Measurements from ENCODE around the gene CLEC4E. TPM values are rescaled to one million over a fixed set of nuclear protein-coding genes. Genes with fewer than 3 reads are reported as not detected.
"Not testable (repeated sequence)": the region's sequence is repeated elsewhere in the genome, so short reads cannot be mapped to it uniquely, and the experiment has no call there.

The CLEC4E gene, protein sequence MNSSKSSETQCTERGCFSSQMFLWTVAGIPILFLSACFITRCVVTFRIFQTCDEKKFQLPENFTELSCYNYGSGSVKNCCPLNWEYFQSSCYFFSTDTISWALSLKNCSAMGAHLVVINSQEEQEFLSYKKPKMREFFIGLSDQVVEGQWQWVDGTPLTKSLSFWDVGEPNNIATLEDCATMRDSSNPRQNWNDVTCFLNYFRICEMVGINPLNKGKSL
- total RNA-seq (0.19 TPM), polyA plus RNA-seq (4.1 TPM)
- long read RNA-seq, donor 1 = 0 reads
- long read RNA-seq, donor 2 = 0 reads
- long read RNA-seq, donor 3 = 0 reads
- long read RNA-seq, donor 4 = 0 reads
- long read RNA-seq, donor 5, partial matches to known transcripts = 0 of 2 reads
- long read RNA-seq, donor 5, other reads (novel, unspliced or antisense) = 0 of 2 reads
- long read RNA-seq, donor 6 = 0 reads
- long read RNA-seq, donor 7 = 0 reads
- long read RNA-seq, donor 8 = 0 reads
- long read RNA-seq, donor 9 = 0 reads
- long read RNA-seq, donor 10 = 0 reads

DNA sequence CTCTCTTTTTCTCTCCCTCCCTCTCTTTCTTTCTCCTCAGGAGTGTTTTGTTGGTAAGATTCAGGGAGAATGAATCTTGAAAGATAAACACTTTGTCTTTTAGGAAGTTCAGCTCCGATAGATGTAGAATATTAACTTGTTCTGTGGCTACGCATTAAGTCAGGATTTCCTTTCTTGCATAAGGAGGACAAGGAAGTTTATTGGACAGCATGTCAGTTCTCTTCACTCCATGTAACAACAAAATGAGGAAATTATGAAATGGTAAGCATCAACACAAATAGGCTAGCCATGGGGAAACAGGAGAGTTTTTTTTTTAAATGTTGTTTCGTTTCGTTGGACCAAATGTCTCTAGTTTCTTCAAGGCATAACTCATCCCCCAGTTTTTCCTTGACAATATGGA, at the start of gene CLEC4E:
TSS of gene CLEC4E (minus strand) at position 75 of the 400 bp plus-strand sequence. CDS start 108 bp downstream, outside the sequence.
- DNase-seq (ENCODE audit: low read depth in 6 of 9, low spot score in 9 of 9); H3K36me3 ChIP-seq (ENCODE audit: control insufficient read depth in 2 of 2, insufficient read depth in 2 of 2, low read length in 1 of 2); H3K4me3 ChIP-seq (ENCODE audit: low read length in 2 of 2); H3K4me1 ChIP-seq (ENCODE audit: control insufficient read depth in 2 of 2, insufficient read depth in 2 of 2, low read length in 2 of 2); H3K27me3 ChIP-seq (ENCODE audit: control insufficient read depth in 2 of 2, insufficient read depth in 1 of 2, low read length in 1 of 2); H3K27ac ChIP-seq (ENCODE audit: low read depth in 1 of 2, low read length in 1 of 2); H3K9me3 ChIP-seq (ENCODE audit: control insufficient read depth in 2 of 2, insufficient read depth in 1 of 2, low read length in 1 of 2): not testable (repeated sequence)
- 14% methylated on average over 4 of the region's 4 CpGs for WGBS

DNA sequence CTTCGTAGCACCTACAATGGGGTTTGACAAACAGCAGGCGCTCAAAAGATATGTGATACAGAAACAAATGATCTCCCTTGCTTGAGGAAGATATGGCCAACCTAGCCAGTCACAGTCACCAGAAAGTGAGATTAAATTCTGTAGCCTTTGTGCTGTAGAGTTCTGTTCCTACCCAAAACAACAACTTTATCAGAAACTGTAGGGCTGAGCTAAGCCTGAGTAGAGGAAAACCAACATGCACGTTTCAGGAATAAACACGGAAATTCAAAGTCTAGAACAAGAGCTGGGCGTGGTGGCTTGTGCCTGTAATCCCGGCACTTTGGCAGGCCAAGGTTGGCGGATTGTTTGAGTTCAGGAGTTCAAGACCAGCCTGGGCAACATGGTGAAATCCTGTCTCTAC, 49.0 kb upstream of the CLEC4E start:
- no peaks in the 10 kb centered on the region for H3K9me3 ChIP-seq (ENCODE audit: control insufficient read depth in 2 of 2, insufficient read depth in 1 of 2, low read length in 1 of 2)
- 96% methylated on average over 7 of the region's 7 CpGs for WGBS
- H3K4me1 ChIP-seq (ENCODE audit: control insufficient read depth in 2 of 2, insufficient read depth in 2 of 2, low read length in 2 of 2) = no peaks in the 10 kb centered on the region
- H3K36me3 ChIP-seq (ENCODE audit: control insufficient read depth in 2 of 2, insufficient read depth in 2 of 2, low read length in 1 of 2) = no peaks in the 10 kb centered on the region
- no peak overlapping the region for H3K27ac ChIP-seq (ENCODE audit: low read depth in 1 of 2, low read length in 1 of 2)
- no peak overlapping the region for H3K4me3 ChIP-seq (ENCODE audit: low read length in 2 of 2)
- no peak for DNase-seq (ENCODE audit: low read depth in 6 of 9, low spot score in 9 of 9)
- H3K27me3 ChIP-seq (ENCODE audit: control insufficient read depth in 2 of 2, insufficient read depth in 1 of 2, low read length in 1 of 2) = no peaks in the 10 kb centered on the region

DNA sequence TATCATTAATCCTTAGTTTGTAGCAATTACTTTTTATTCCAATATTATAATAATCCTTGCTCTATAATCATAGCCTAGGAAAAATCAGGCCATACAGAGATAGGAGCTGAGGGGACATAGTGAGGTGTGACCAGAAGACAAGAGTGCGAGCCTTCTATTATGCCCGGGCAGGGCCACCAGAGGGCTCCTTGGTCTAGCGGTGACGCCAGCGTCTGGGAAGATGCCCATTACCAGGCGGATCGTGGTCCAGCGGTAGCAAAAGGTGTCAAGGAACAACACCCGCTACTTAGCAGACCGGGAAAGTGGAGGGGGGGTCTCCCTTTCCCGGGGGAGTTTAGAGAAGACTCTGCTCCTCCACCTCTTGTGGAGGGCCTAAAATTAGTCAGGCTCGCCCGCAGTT, 43.8 kb upstream of the CLEC4E start:
- WGBS = 90% methylated on average over 13 of the region's 13 CpGs
- H3K36me3 ChIP-seq (ENCODE audit: control insufficient read depth in 2 of 2, insufficient read depth in 2 of 2, low read length in 1 of 2) = not testable (repeated sequence)

DNA sequence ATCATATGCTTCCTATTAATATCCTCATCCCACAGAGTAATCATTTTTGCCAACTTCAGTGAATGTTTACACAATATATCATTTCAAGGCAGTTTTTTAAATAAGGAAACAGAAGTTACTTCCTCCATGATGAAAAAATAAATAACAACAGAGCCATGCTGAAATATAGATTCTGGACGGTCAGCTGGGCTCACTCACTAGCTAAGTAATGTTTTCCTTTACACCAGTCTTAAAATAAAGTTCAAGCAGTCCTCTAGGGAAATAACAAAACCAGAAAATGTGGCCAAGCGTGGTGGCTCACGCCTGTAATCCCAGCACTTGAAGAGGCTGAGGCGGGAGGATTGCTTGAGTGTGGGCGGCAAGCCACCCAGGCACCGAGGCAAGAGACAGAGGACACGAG, 43.3 kb upstream of the CLEC4E start:
- no peak for DNase-seq (ENCODE audit: low read depth in 6 of 9, low spot score in 9 of 9)
- H3K36me3 ChIP-seq (ENCODE audit: control insufficient read depth in 2 of 2, insufficient read depth in 2 of 2, low read length in 1 of 2) = no peaks in the 10 kb centered on the region
- 95% methylated on average over 7 of the region's 7 CpGs for WGBS
- H3K4me3 ChIP-seq (ENCODE audit: low read length in 2 of 2) = no peak overlapping the region
- H3K4me1 ChIP-seq (ENCODE audit: control insufficient read depth in 2 of 2, insufficient read depth in 2 of 2, low read length in 2 of 2) = no peaks in the 10 kb centered on the region
- no peak overlapping the region for H3K27ac ChIP-seq (ENCODE audit: low read depth in 1 of 2, low read length in 1 of 2)
- H3K27me3 ChIP-seq (ENCODE audit: control insufficient read depth in 2 of 2, insufficient read depth in 1 of 2, low read length in 1 of 2) = no peaks in the 10 kb centered on the region
- no peaks in the 10 kb centered on the region for H3K9me3 ChIP-seq (ENCODE audit: control insufficient read depth in 2 of 2, insufficient read depth in 1 of 2, low read length in 1 of 2)

More for the DNA sequence above, 43.8 kb upstream of the CLEC4E start:
- H3K27ac ChIP-seq (ENCODE audit: low read depth in 1 of 2, low read length in 1 of 2); H3K27me3 ChIP-seq (ENCODE audit: control insufficient read depth in 2 of 2, insufficient read depth in 1 of 2, low read length in 1 of 2); H3K4me1 ChIP-seq (ENCODE audit: control insufficient read depth in 2 of 2, insufficient read depth in 2 of 2, low read length in 2 of 2); H3K9me3 ChIP-seq (ENCODE audit: control insufficient read depth in 2 of 2, insufficient read depth in 1 of 2, low read length in 1 of 2); H3K4me3 ChIP-seq (ENCODE audit: low read length in 2 of 2); DNase-seq (ENCODE audit: low read depth in 6 of 9, low spot score in 9 of 9): not testable (repeated sequence)

DNA sequence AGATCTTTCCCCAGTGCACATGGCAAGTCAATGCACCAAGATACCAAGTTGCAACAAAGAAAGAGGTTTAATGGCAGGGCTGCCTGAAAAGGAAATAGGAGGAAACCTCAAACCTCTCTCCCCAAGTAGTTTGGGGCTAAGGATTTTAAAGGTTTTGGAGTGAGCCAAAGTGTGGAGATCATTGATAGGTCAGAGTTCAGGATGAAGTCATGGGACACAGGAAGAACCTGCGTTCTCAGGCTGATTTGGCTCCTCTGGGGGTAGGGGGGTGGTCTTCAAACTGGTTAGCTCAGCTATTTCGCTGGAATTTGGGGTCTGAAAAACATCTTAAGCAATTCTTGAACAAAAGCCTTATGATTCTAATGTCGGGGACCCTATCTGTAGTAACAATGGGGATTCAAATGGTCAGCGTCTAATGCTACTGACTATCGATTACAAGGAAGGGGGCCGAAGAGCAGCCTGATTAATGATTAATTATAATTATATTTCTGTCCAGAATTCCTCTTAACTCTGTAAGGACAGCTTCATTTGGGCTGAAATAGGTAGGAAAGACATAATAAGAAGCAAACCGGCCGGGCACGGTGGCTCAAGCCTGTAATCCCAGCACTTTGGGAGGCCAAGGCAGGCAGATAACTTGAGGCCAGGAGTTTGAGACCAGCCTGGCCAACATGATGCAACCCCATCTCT, 40.5 kb upstream of the CLEC4E start:
- Histone ChIP-seq H3K4me1 (ENCODE audit: control insufficient read depth in 2 of 2, insufficient read depth in 2 of 2, low read length in 2 of 2) (no peaks in the 10 kb centered on the region), H3K4me3 (ENCODE audit: low read length in 2 of 2) (no peak overlapping the region), H3K9me3 (ENCODE audit: control insufficient read depth in 2 of 2, insufficient read depth in 1 of 2, low read length in 1 of 2) (no peaks in the 10 kb centered on the region), H3K27ac (ENCODE audit: low read depth in 1 of 2, low read length in 1 of 2) (no peak overlapping the region), H3K27me3 (ENCODE audit: control insufficient read depth in 2 of 2, insufficient read depth in 1 of 2, low read length in 1 of 2) (no peaks in the 10 kb centered on the region), H3K36me3 (ENCODE audit: control insufficient read depth in 2 of 2, insufficient read depth in 2 of 2, low read length in 1 of 2) (no peaks in the 10 kb centered on the region)
- WGBS = 80% methylated on average over 9 of the region's 9 CpGs
- DNase-seq (ENCODE audit: low read depth in 6 of 9, low spot score in 9 of 9) = no peak

DNA sequence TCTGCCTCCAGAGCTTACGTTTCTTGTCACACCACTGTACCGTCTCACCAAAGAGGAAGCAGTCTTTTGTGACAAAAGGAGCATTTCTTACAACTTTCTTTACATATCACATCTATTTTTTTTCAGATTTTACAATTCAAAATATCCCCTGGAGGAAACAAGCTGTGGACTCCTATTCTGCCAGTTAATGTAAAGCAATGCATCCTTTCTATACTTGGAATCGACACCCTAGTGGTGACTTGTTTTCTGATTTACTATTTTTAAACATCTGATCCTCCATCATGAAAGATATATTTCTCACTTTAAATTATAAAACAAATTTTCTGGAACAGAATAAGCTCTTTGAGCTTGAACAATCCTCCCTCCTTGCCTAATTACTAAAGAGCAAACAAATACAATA, 37.2 kb upstream of the CLEC4E start:
- H3K9me3 ChIP-seq (ENCODE audit: control insufficient read depth in 2 of 2, insufficient read depth in 1 of 2, low read length in 1 of 2) = no peaks in the 10 kb centered on the region
- H3K4me1 ChIP-seq (ENCODE audit: control insufficient read depth in 2 of 2, insufficient read depth in 2 of 2, low read length in 2 of 2) = no peaks in the 10 kb centered on the region
- H3K36me3 ChIP-seq (ENCODE audit: control insufficient read depth in 2 of 2, insufficient read depth in 2 of 2, low read length in 1 of 2) = no peaks in the 10 kb centered on the region
- H3K4me3 ChIP-seq (ENCODE audit: low read length in 2 of 2) = no peak overlapping the region
- 90% methylated on average over 3 of the region's 3 CpGs for WGBS
- DNase-seq (ENCODE audit: low read depth in 6 of 9, low spot score in 9 of 9) = no peak
- no peak overlapping the region for H3K27ac ChIP-seq (ENCODE audit: low read depth in 1 of 2, low read length in 1 of 2)
- no peaks in the 10 kb centered on the region for H3K27me3 ChIP-seq (ENCODE audit: control insufficient read depth in 2 of 2, insufficient read depth in 1 of 2, low read length in 1 of 2)

DNA sequence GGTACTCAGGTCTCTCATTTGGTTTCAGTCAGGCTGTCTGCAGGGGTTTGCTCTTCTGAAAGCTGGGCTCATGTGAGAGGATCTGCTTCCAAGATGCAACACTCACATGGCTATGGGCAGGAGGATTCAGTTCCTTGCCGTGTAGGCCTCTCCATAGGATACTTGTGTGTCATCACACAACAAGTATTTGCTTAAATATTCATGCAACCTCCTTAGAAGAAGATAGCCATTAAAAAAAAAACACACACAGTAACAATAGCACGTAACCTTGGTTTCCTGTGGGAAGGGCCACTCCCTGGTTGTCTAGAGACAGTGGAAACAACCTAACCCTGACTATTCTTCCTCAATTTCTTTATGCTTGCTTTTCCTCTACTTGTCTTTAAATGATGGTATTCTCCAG, 31.8 kb upstream of the CLEC4E start:
- Histone ChIP-seq H3K27me3 (ENCODE audit: control insufficient read depth in 2 of 2, insufficient read depth in 1 of 2, low read length in 1 of 2) (no peaks in the 10 kb centered on the region), H3K4me1 (ENCODE audit: control insufficient read depth in 2 of 2, insufficient read depth in 2 of 2, low read length in 2 of 2) (no peaks in the 10 kb centered on the region), H3K27ac (ENCODE audit: low read depth in 1 of 2, low read length in 1 of 2) (no peak overlapping the region), H3K36me3 (ENCODE audit: control insufficient read depth in 2 of 2, insufficient read depth in 2 of 2, low read length in 1 of 2) (no peaks in the 10 kb centered on the region), H3K4me3 (ENCODE audit: low read length in 2 of 2) (no peak overlapping the region), H3K9me3 (ENCODE audit: control insufficient read depth in 2 of 2, insufficient read depth in 1 of 2, low read length in 1 of 2) (peaks cover 0 to 11% of the 10 kb centered on the region in 2 donors)
- whole genome bisulfite sequencing = 68% methylated on average over 2 of the region's 2 CpGs
- DNase-seq (ENCODE audit: low read depth in 6 of 9, low spot score in 9 of 9) = peak in 1 of 9 donors; percentile 39

DNA sequence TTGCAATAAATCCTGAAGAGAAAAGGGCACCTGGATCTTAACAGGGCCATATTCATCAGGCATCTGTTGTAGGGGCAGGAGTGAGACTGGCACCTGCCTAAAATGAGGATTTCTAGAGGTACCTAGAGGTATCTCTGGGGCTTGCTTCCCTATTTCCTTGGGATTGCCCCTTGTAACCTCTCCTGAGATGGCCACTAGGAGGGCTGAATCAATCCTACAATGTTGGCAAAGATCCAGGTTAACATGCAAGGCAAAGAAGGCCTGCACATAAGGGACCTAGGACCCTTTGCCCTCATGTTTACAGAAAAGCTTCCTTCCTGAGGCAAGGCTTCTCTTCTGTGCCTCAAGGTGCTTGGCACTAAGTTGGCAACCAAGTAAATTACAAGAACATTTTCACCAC, 25.8 kb upstream of the CLEC4E start:
- peaks cover 0 to 23% of the 10 kb centered on the region in 2 donors for H3K9me3 ChIP-seq (ENCODE audit: control insufficient read depth in 2 of 2, insufficient read depth in 1 of 2, low read length in 1 of 2)
- DNase-seq (ENCODE audit: low read depth in 6 of 9, low spot score in 9 of 9) = no peak
- H3K4me1 ChIP-seq (ENCODE audit: control insufficient read depth in 2 of 2, insufficient read depth in 2 of 2, low read length in 2 of 2) = no peaks in the 10 kb centered on the region
- H3K4me3 ChIP-seq (ENCODE audit: low read length in 2 of 2) = no peak overlapping the region
- peaks cover 0 to 2% of the 10 kb centered on the region in 2 donors for H3K27me3 ChIP-seq (ENCODE audit: control insufficient read depth in 2 of 2, insufficient read depth in 1 of 2, low read length in 1 of 2)
- H3K27ac ChIP-seq (ENCODE audit: low read depth in 1 of 2, low read length in 1 of 2) = no peak overlapping the region
- H3K36me3 ChIP-seq (ENCODE audit: control insufficient read depth in 2 of 2, insufficient read depth in 2 of 2, low read length in 1 of 2) = no peaks in the 10 kb centered on the region

DNA sequence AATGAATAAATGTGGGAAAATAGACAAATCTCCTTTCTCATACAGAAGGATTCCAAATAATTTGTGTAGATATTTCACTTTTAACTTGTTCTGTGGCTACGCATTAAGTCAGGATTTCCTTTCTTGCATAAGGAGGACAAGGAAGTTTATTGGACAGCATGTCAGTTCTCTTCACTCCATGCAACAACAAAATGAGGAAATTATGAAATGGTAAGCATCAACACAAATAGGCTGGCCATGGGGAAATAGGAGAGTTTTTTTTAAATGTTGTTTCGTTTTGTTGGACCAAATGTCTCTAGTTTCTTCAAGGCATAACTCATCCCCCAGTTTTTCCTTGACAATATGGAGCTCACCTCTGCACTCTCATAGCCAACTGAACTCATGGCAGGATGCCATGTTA, 25.3 kb upstream of the CLEC4E start:
- not testable (repeated sequence) for DNase-seq (ENCODE audit: low read depth in 6 of 9, low spot score in 9 of 9); H3K4me3 ChIP-seq (ENCODE audit: low read length in 2 of 2); H3K36me3 ChIP-seq (ENCODE audit: control insufficient read depth in 2 of 2, insufficient read depth in 2 of 2, low read length in 1 of 2); H3K27ac ChIP-seq (ENCODE audit: low read depth in 1 of 2, low read length in 1 of 2); H3K4me1 ChIP-seq (ENCODE audit: control insufficient read depth in 2 of 2, insufficient read depth in 2 of 2, low read length in 2 of 2); H3K27me3 ChIP-seq (ENCODE audit: control insufficient read depth in 2 of 2, insufficient read depth in 1 of 2, low read length in 1 of 2)
- 89% methylated on average over 2 of the region's 2 CpGs for WGBS
- H3K9me3 ChIP-seq (ENCODE audit: control insufficient read depth in 2 of 2, insufficient read depth in 1 of 2, low read length in 1 of 2) = peaks cover 0 to 23% of the 10 kb centered on the region in 2 donors
